A673 (cell line): ENCODE measurements around the gene CYP4Z1.
"Not testable (repeated sequence)": the region's sequence is repeated elsewhere in the genome, so short reads cannot be mapped to it uniquely, and the experiment has no call there.

Experiments
- CTCF ChIP-seq: fragments of 300-800, 200-600 bp; sonication (generic); conservative IDR thresholded peaks from 2 replicates; pipeline ENCODE4 v1.5.1; 2017; ENCODE audit warnings: low read depth, mild to moderate bottlenecking, antibody characterized with exemption, low read length, moderate library complexity, mixed read lengths
- EZH2 ChIP-seq: fragments of 200-600 bp; sonication (generic); IDR thresholded peaks from 2 replicates; pipeline ENCODE4 v1.6.1; 2017; ENCODE audit warnings: borderline replicate concordance, low read depth, mild to moderate bottlenecking, mixed read lengths, antibody characterized with exemption, low read length; ENCODE audit not compliant: poor library complexity, severe bottlenecking

- TF ChIP-seq CTCF, EZH2: not testable (repeated sequence)
Observed at GRCh38 chr1:47124834-47125233, 57.8 kb downstream of the CYP4Z1 start.
